ENCODE data around the gene ATP8B1. TPM values are rescaled to one million over a fixed set of nuclear protein-coding genes. Genes with fewer than 3 reads are reported as not detected.

The ATP8B1 gene
- total RNA-seq, 1 experiment from 2014 or later = 1.1 TPM

GRCh38 chr18:57790316-57790715, 12.8 kb downstream of the ATP8B1 start:
- no peak overlapping the region for H3K18ac ChIP-seq (ENCODE audit: insufficient read length, low read depth, low read length)
- H4K91ac ChIP-seq (ENCODE audit: insufficient read length, low read depth, low read length) = no peak overlapping the region
- H3K4me1 Mint-ChIP-seq = peaks cover 3 to 8% of the 10 kb centered on the region in 2 experiments; a peak in 2 of 4 replicates
- H2BK5ac ChIP-seq (ENCODE audit: insufficient read length, low read length) = no peak overlapping the region
- H3K23me2 ChIP-seq (ENCODE audit: insufficient read length, low read depth, low read length, poor library complexity, severe bottlenecking) = no peaks in the 10 kb centered on the region
- H2AK5ac ChIP-seq (ENCODE audit: insufficient read length, low read length) = no peak overlapping the region
- WGBS (ENCODE audit: extremely low coverage, insufficient read length, low lambda C conversion rate) = no CpG with 5 or more reads among the region's 4 CpGs
- H4K8ac ChIP-seq (replicated peaks; ENCODE audit: insufficient read length, low read depth, low read length) = no peak overlapping the region
- peaks cover 2% of the 10 kb centered on the region; the same call in 1 of the 2 replicates for H3K4me1 ChIP-seq (ENCODE audit: insufficient read depth, low read length)
- H3T11ph ChIP-seq (ENCODE audit: low read length) = no peak overlapping the region
- TF ChIP-seq CTCF (conservative IDR thresholded peaks at IDR 0.05) = no peak
- no peak overlapping the region for H3K56ac ChIP-seq (ENCODE audit: insufficient read length, low read depth, low read length)
- peaks cover 0 to 4% of the 10 kb centered on the region in 2 experiments; a peak in 1 of 5 replicates for H3K9me3 Mint-ChIP-seq
- DNase-seq = no peak
- H3K27ac ChIP-seq (ENCODE audit: insufficient read length, low read depth, low read length) = no peak overlapping the region
- H3K27me3 ChIP-seq (ENCODE audit: insufficient read depth, low read length) = no peaks in the 10 kb centered on the region
- H3K9ac ChIP-seq (ENCODE audit: extremely low read depth, insufficient read length, low read length) = no peak overlapping the region
- H3K79me1 ChIP-seq (ENCODE audit: insufficient read depth, low read depth, low read length, poor library complexity, severe bottlenecking) = no peaks in the 10 kb centered on the region
- no peak overlapping the region for H3K14ac ChIP-seq (ENCODE audit: insufficient read depth, low read length)
- H3K4me2 ChIP-seq (ENCODE audit: insufficient read depth, insufficient read length, low read length) = no peak overlapping the region
- H2BK20ac ChIP-seq (ENCODE audit: low read depth, low read length, poor library complexity, severe bottlenecking) = no peak overlapping the region
- H4K5ac ChIP-seq (ENCODE audit: insufficient read length, low read depth, low read length) = no peak overlapping the region
- H3K9me3 ChIP-seq (ENCODE audit: control insufficient read depth, low read depth, low read length) = no peaks in the 10 kb centered on the region
- no peak overlapping the region for H3K4ac ChIP-seq (ENCODE audit: low read depth, low read length)
- H2AFZ ChIP-seq (ENCODE audit: low read length) = no peak overlapping the region
- H2BK12ac ChIP-seq (ENCODE audit: insufficient read length, low read depth, low read length) = no peak overlapping the region
- no peak overlapping the region for H3K27ac Mint-ChIP-seq
- peaks cover 10% of the 10 kb centered on the region for H3K27me3 Mint-ChIP-seq (ENCODE audit: low read depth)
- no peaks in the 10 kb centered on the region for H4K20me1 ChIP-seq (ENCODE audit: control insufficient read depth, insufficient read depth, insufficient read length)
- no peak overlapping the region for H2BK15ac ChIP-seq (ENCODE audit: low read depth, low read length)
- no peaks in the 10 kb centered on the region for H3K79me2 ChIP-seq (ENCODE audit: insufficient read depth, low read length)
- no peak overlapping the region for H2BK120ac ChIP-seq (ENCODE audit: low read depth, low read length, poor library complexity, severe bottlenecking)
- no peak overlapping the region for H3K23ac ChIP-seq (ENCODE audit: insufficient read length, low read depth, low read length)
- no peaks in the 10 kb centered on the region; a peak in 1 of 7 replicates for H3K36me3 Mint-ChIP-seq (ENCODE audit: insufficient read depth in 1 of 3, low read depth in 3 of 3)
- no peak overlapping the region for H3K4me3 Mint-ChIP-seq

Data from H9 (cell line).